Osteocyte (in vitro differentiated cells): ENCODE results near the gene PRKCQ. TPM values are rescaled to one million over a fixed set of nuclear protein-coding genes. Genes with fewer than 3 reads are reported as not detected.
A peak's percentile ranks its signal among the peaks of the same experiment; 100 is the strongest.
"Not testable (repeated sequence)": the region's sequence is repeated elsewhere in the genome, so short reads cannot be mapped to it uniquely, and the experiment has no call there.

ENCODE experiments used
- DNase-seq: peaks from one replicate; pipeline ENCODE4 v3.0.0; 2021; ENCODE audit warnings: mixed read lengths; ENCODE audit not compliant: unreplicated experiment; ENCODE audit errors: extremely low spot score
- H3K27ac Mint-ChIP-seq: one replicate; pipeline ENCODE4 v1.8.0; 2021; ENCODE audit warnings: mild to moderate bottlenecking, mixed read lengths; ENCODE audit not compliant: unreplicated experiment
- H3K27me3 Mint-ChIP-seq: one replicate; pipeline ENCODE4 v1.8.0; 2021; ENCODE audit warnings: mixed read lengths; ENCODE audit not compliant: unreplicated experiment
- H3K36me3 Mint-ChIP-seq: one replicate; pipeline ENCODE4 v1.8.0; 2021; ENCODE audit warnings: mixed read lengths; ENCODE audit not compliant: unreplicated experiment
- H3K4me1 Mint-ChIP-seq: one replicate; pipeline ENCODE4 v1.8.0; 2021; ENCODE audit warnings: mixed read lengths; ENCODE audit not compliant: unreplicated experiment
- H3K4me3 Mint-ChIP-seq: one replicate; pipeline ENCODE4 v1.8.0; 2021; ENCODE audit warnings: mild to moderate bottlenecking, moderate library complexity, mixed read lengths; ENCODE audit not compliant: unreplicated experiment
- H3K9me3 Mint-ChIP-seq: one replicate; pipeline ENCODE4 v1.8.0; 2021; ENCODE audit warnings: mixed read lengths; ENCODE audit not compliant: unreplicated experiment
- CTCF ChIP-seq: fragments of 200-600 bp; sonication (generic); IDR thresholded peaks from 2 replicates; pipeline ENCODE4 v1.5.0; 2021; ENCODE audit warnings: antibody characterized with exemption, mild to moderate bottlenecking, moderate library complexity
- total RNA-seq: library from RNA; stranded (reverse); gene quantifications from 2 replicates; pipeline ENCODE4 v1.2.1, GENCODE V29; 2021

PRKCQ gene
- total RNA-seq, 1 donor from 2014 or later: 0.11 TPM

GRCh38 chr10:6384847-6385246 is 195.2 kb downstream of the PRKCQ start:
- peaks cover 8% of the 10 kb centered on the region for H3K36me3 Mint-ChIP-seq
- peaks cover 30% of the 10 kb centered on the region for H3K4me1 Mint-ChIP-seq
- H3K27ac Mint-ChIP-seq: no peak overlapping the region
- no peak overlapping the region for H3K4me3 Mint-ChIP-seq
- H3K27me3 Mint-ChIP-seq: no peaks in the 10 kb centered on the region
- TF ChIP-seq CTCF: no peak
- H3K9me3 Mint-ChIP-seq: peaks cover 9% of the 10 kb centered on the region
- peak; percentile 63 for DNase-seq

- peaks cover 4% of the 10 kb centered on the region for H3K36me3 Mint-ChIP-seq
- TF ChIP-seq CTCF: no peak
- H3K27me3 Mint-ChIP-seq: no peaks in the 10 kb centered on the region
- H3K4me3 Mint-ChIP-seq: no peak overlapping the region
- no peak overlapping the region for H3K27ac Mint-ChIP-seq
- H3K4me1 Mint-ChIP-seq: peaks cover 30% of the 10 kb centered on the region
- peak; percentile 11 for DNase-seq
- peaks cover 11% of the 10 kb centered on the region for H3K9me3 Mint-ChIP-seq
Observed at GRCh38 chr10:6384031-6384430, 196.0 kb downstream of the PRKCQ start.

GRCh38 chr10:6383096-6383812 is 196.8 kb downstream of the PRKCQ start:
- Mint-ChIP-seq H3K4me3 (no peak overlapping the region), H3K36me3 (peaks cover 4% of the 10 kb centered on the region), H3K4me1 (peaks cover 30% of the 10 kb centered on the region), H3K27ac (peak overlapping the region; percentile 90), H3K27me3 (no peaks in the 10 kb centered on the region), H3K9me3 (peaks cover 11% of the 10 kb centered on the region)
- no peak for TF ChIP-seq CTCF
- peak; percentile 76 for DNase-seq

- no peak overlapping the region for H3K4me3 Mint-ChIP-seq
- H3K36me3 Mint-ChIP-seq: peaks cover 4% of the 10 kb centered on the region
- no peak for TF ChIP-seq CTCF
- peaks cover 30% of the 10 kb centered on the region for H3K4me1 Mint-ChIP-seq
- H3K9me3 Mint-ChIP-seq: peaks cover 11% of the 10 kb centered on the region
- peak overlapping the region; percentile 90 for H3K27ac Mint-ChIP-seq
- no peaks in the 10 kb centered on the region for H3K27me3 Mint-ChIP-seq
- peak; percentile 73 for DNase-seq
Observed at GRCh38 chr10:6382081-6382480, 198.0 kb downstream of the PRKCQ start.

- Mint-ChIP-seq H3K4me1 (peaks cover 30% of the 10 kb centered on the region), H3K9me3 (peaks cover 11% of the 10 kb centered on the region)
- H3K27ac Mint-ChIP-seq, H3K36me3 Mint-ChIP-seq, DNase-seq, H3K4me3 Mint-ChIP-seq, H3K27me3 Mint-ChIP-seq: not testable (repeated sequence)
Observed at GRCh38 chr10:6380478-6380877, 199.6 kb downstream of the PRKCQ start.
